Karpas-422 (cell line): ENCODE data around the gene MEAK7. TPM values are rescaled to one million over a fixed set of nuclear protein-coding genes. Genes with fewer than 3 reads are reported as not detected.

Source experiments
- DNase-seq: peaks from one replicate; pipeline ENCODE4 v3.0.0-alpha.2; 2015
- H2AFZ ChIP-seq: fragments of 200-600 bp; sonication (generic); 2 replicates; pipeline ENCODE4 v1.6.1; 2014; ENCODE audit warnings: antibody characterized with exemption, low read length, mixed read lengths
- H3K27ac ChIP-seq: fragments of 200-600 bp; sonication (generic); 2 replicates; pipeline ENCODE4 v1.5.1; 2014; ENCODE audit warnings: mild to moderate bottlenecking, low read length, moderate library complexity
- H3K27me3 ChIP-seq: fragments of 200-600 bp; sonication (generic); 2 replicates; pipeline ENCODE4 v1.6.1; 2014; ENCODE audit warnings: low read length, mixed read lengths
- H3K36me3 ChIP-seq: fragments of 200-600 bp; sonication (generic); 2 replicates; pipeline ENCODE4 v1.6.1; 2014; ENCODE audit warnings: low read length, mixed read lengths; ENCODE audit not compliant: insufficient read depth
- H3K4me1 ChIP-seq: fragments of 200-600 bp; sonication (generic); 2 replicates; pipeline ENCODE4 v1.6.1; 2014; ENCODE audit warnings: mild to moderate bottlenecking, low read length, mixed read lengths
- H3K4me2 ChIP-seq: fragments of 200-600 bp; sonication (generic); 2 replicates; pipeline ENCODE4 v1.6.1; 2014; ENCODE audit warnings: low read length, low read depth, mild to moderate bottlenecking; ENCODE audit not compliant: poor library complexity, severe bottlenecking
- H3K4me3 ChIP-seq: fragments of 200-600 bp; sonication (generic); 2 replicates; pipeline ENCODE4 v1.5.1; 2014; ENCODE audit warnings: mild to moderate bottlenecking, antibody characterized with exemption, low read length, mixed read lengths
- H3K79me2 ChIP-seq: fragments of 200-600 bp; sonication (generic); 2 replicates; pipeline ENCODE4 v1.6.1; 2014; ENCODE audit warnings: mild to moderate bottlenecking, low read length, mixed read lengths
- H3K9ac ChIP-seq: fragments of 200-600 bp; sonication (generic); 2 replicates; pipeline ENCODE4 v1.6.0; 2014; ENCODE audit warnings: low read length
- H3K9me2 ChIP-seq: fragments of 200-600 bp; sonication (generic), shearing (Covaris generic); replicated peaks from 2 replicates; pipeline ENCODE4 v1.6.0; 2014; ENCODE audit warnings: mild to moderate bottlenecking, low read length, moderate library complexity; ENCODE audit not compliant: insufficient read depth
- H3K9me3 ChIP-seq: fragments of 300-700, 200-600 bp; sonication (generic); 2 replicates; pipeline ENCODE4 v1.6.1; 2014; ENCODE audit warnings: low read length, mixed read lengths
- H4K20me1 ChIP-seq: fragments of 200-600 bp; sonication (generic); 2 replicates; pipeline ENCODE4 v1.6.1; 2014; ENCODE audit warnings: mild to moderate bottlenecking, antibody characterized with exemption, low read length, low read depth; ENCODE audit not compliant: insufficient read depth
- total RNA-seq: library from RNA; depleted of rRNA; stranded (reverse); fragments of >200 nt; shearing (Covaris generic); gene quantifications from 2 replicates; pipeline ENCODE4 v1.2.3, GENCODE V29; 2014; ENCODE audit warnings: low replicate concordance

MEAK7 gene
- total RNA-seq, 1 experiment from 2014 or later, result 10.7 TPM

DNA sequence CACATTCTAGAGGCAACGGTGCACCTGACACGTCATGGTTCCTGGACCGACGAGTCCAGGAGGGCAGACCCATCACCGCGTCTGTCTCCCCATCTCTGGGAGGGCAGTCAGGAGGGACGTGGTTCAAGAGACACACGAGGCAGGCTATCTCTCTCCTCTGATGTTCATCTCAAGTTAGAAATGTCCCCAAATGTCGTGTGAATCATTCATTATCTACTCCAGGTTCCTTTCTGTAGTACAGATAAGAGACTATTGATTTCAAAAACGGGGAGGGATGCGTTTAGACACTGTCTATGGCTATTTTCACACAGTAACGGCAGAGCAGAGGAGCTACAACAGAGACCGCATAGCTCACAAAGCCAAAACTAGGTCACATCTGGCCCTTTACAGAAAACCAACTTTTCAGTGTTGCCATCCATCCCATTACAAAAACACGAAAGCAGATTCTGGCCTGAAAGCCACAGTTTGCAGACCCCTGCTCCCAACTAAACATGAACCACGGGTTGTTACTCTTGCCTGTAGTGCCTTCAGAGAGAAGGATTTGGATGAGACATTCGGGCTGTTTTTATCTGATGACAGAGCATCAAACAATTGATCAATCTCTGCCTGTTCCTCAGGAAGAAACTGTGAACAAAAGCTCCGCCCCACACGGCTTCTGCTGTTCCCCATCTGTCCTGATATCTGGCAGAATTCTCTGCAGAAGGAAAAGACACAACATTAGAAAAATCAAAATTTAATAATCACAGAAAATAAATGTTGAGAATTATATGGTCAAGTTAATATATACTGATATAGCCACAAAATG lies 6.8 kb downstream of the MEAK7 start:
- no peaks in the 10 kb centered on the region for H3K27me3 ChIP-seq
- H3K9ac ChIP-seq, result no peak overlapping the region
- H3K9me2 ChIP-seq, result no peaks in the 10 kb centered on the region
- no peak overlapping the region for H3K27ac ChIP-seq
- H3K79me2 ChIP-seq, result no peaks in the 10 kb centered on the region
- H3K9me3 ChIP-seq, result no peaks in the 10 kb centered on the region
- no peaks in the 10 kb centered on the region for H3K4me1 ChIP-seq
- H2AFZ ChIP-seq, result no peak overlapping the region
- H3K4me2 ChIP-seq, result no peak overlapping the region
- no peak overlapping the region for H3K4me3 ChIP-seq
- peaks cover 16% of the 10 kb centered on the region; the same call in 1 of the 2 replicates for H3K36me3 ChIP-seq
- no peak for DNase-seq
- H4K20me1 ChIP-seq, result no peaks in the 10 kb centered on the region

DNA sequence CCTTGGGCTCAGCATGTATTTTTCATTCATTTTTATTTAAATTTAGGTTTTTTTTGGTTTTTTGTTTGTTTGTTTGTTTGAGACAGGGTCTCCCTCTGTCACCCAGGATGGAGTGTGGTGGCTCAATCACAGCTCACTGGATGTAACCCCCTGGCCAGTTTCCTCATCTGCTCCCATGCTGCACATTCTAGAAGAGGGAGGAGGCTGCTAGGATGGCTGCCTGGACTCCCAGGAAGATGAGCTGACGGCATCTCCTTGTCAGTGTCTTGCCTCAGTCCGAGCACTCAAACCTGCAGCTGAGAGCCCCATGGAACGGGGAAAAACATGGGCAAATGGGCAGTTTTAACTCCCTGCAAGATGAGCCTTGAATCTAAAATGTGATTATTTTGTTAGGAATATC lies 7.5 kb downstream of the MEAK7 start:
- Histone ChIP-seq H4K20me1 (no peaks in the 10 kb centered on the region), H3K9me3 (no peaks in the 10 kb centered on the region), H3K4me2 (no peak overlapping the region), H3K27me3 (no peaks in the 10 kb centered on the region), H3K9ac (no peak overlapping the region), H3K36me3 (peaks cover 16% of the 10 kb centered on the region; the same call in 1 of the 2 replicates), H3K4me3 (no peak overlapping the region), H3K27ac (no peak overlapping the region), H3K79me2 (no peaks in the 10 kb centered on the region), H3K4me1 (no peaks in the 10 kb centered on the region), H2AFZ (no peak overlapping the region), H3K9me2 (no peaks in the 10 kb centered on the region)
- no peak for DNase-seq

DNA sequence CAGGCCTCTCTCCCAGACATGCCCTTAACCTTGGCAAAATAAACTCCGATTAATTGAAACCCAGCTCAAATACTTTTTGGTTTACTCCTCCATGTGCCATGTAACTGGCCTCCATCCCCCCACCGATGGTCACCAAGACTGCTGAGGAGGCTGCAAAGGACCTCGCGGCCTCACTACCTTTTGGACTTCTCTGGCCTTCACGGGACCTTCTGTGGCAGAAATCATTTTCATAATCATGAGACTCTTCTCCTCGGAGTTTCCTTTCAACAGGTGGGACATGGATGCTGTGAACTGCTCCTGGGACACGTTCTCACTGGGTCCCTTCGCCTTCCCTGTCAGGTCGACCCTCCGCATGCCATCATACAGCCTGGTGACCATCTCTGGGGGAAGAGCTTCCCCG lies 9.0 kb downstream of the MEAK7 start:
- Histone ChIP-seq H3K36me3 (peaks cover 16% of the 10 kb centered on the region; the same call in 1 of the 2 replicates), H2AFZ (no peak overlapping the region; the same call in 1 of the 2 replicates), H4K20me1 (no peaks in the 10 kb centered on the region), H3K79me2 (no peaks in the 10 kb centered on the region), H3K9me2 (no peaks in the 10 kb centered on the region), H3K9ac (no peak overlapping the region), H3K27ac (no peak overlapping the region), H3K4me3 (no peak overlapping the region), H3K4me2 (no peak overlapping the region), H3K4me1 (no peaks in the 10 kb centered on the region), H3K27me3 (no peaks in the 10 kb centered on the region), H3K9me3 (no peaks in the 10 kb centered on the region)
- DNase-seq, result no peak

DNA sequence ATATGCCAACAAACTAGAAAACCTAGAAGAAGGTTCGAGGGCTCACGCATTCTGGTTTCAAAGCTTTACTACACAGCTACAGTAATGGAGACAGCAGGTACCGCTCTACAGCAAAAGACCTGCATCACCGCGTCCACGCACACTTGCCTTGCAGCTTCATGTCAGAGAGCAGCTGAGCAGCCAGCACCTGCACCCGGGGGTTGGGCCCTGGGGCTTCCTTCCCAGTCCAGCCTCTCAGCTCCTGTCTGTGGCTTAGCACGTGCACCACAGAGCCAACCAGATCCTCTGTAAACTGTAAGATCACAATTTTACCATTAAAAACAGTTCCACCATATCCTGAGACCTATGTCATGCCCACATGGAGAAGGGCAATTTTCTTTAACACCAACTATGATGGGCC lies 15.3 kb downstream of the MEAK7 start:
- Histone ChIP-seq H2AFZ (no peak overlapping the region), H3K4me1 (no peaks in the 10 kb centered on the region), H3K9me2 (no peaks in the 10 kb centered on the region), H3K36me3 (peaks cover 13% of the 10 kb centered on the region; the same call in 1 of the 2 replicates), H3K9ac (no peak overlapping the region), H3K79me2 (no peaks in the 10 kb centered on the region), H3K27ac (no peak overlapping the region), H3K27me3 (no peaks in the 10 kb centered on the region), H3K4me3 (no peak overlapping the region), H3K9me3 (no peaks in the 10 kb centered on the region), H4K20me1 (no peaks in the 10 kb centered on the region), H3K4me2 (no peak overlapping the region)
- DNase-seq, result no peak

DNA sequence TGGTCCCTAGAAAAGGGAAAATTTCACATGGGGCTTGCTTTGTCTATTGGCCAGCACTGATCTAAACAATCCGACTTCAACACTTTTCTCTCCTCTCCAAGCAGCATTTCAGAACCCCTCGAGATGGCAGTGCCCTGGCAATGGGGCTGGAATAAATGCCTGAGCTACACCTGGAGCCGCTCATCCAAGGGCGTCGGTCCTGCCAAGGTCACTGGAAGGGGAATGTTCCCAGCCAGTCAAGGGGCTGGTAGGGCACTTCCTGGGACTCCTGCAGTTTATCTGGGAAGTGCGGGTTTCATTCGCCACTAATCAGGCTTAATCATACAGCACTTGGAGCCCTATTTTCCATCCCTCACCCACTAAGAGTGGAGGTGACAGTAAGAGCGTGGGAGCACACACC lies 17.1 kb downstream of the MEAK7 start:
- no peaks in the 10 kb centered on the region for H3K36me3 ChIP-seq
- H3K4me3 ChIP-seq, result no peak overlapping the region
- no peak overlapping the region for H3K27ac ChIP-seq
- H4K20me1 ChIP-seq, result no peaks in the 10 kb centered on the region
- no peak for DNase-seq
- H3K79me2 ChIP-seq, result no peaks in the 10 kb centered on the region
- H2AFZ ChIP-seq, result no peak overlapping the region
- no peaks in the 10 kb centered on the region for H3K9me2 ChIP-seq
- H3K9ac ChIP-seq, result no peak overlapping the region
- H3K27me3 ChIP-seq, result no peaks in the 10 kb centered on the region
- H3K4me2 ChIP-seq, result no peak overlapping the region
- no peaks in the 10 kb centered on the region for H3K4me1 ChIP-seq
- no peaks in the 10 kb centered on the region for H3K9me3 ChIP-seq

DNA sequence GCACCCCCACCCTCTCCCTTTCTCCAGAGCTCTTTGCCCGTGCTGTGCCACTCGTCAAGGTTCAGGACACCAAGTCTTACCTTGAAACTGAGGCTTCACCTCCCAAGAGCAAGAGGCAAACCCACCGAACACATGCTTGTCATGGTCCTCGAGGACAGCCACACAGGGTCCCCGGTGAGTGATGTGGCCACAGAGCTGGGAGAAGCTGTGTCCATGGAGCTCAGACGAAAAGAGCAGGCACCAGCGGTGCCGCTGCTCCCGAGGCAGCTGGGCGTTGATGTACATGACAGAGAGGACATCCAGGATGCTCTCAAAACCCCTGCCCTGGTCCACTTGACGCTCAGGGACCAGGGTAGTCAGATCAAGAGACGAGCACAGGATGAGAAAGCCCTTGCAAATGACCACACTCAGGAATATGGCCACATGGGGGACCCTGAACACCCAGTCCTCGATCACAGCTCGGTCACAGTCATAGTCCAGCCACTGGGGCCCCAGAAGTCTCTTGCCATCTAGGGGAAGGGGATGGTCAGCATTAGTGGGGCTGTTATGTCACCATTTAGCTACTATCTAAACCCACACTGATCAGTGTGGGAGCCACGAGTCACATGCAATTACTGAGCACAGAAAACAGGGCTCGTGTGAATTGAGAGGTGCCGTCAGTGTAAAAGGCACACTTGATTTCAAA lies 17.8 kb downstream of the MEAK7 start:
- Histone ChIP-seq H3K4me2 (no peak overlapping the region), H3K9ac (no peak overlapping the region), H3K9me3 (no peaks in the 10 kb centered on the region), H3K4me1 (no peaks in the 10 kb centered on the region), H3K4me3 (no peak overlapping the region), H3K9me2 (no peaks in the 10 kb centered on the region), H3K27me3 (no peaks in the 10 kb centered on the region), H3K27ac (no peak overlapping the region), H2AFZ (no peak overlapping the region), H4K20me1 (no peaks in the 10 kb centered on the region), H3K36me3 (no peaks in the 10 kb centered on the region), H3K79me2 (no peaks in the 10 kb centered on the region)
- no peak for DNase-seq

DNA sequence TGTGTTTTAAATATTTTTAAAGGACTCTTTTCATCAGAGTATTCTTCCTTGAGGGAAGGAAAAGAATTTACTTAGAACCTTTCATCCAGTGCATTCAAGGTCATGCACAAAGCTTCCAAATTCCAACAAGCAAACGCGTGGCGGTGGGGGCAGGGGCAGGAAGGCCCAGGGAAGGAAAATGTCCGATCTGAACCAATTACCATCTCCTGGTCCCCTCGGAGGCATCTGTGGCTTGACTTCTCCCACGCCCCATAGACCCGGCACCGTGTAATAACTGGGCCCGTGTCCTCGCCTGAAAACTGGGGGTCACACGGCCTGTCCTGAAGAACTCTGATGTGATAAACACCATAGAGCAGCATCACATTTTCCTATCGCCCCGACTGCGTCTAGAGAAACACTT lies 18.3 kb downstream of the MEAK7 start:
- no peak for DNase-seq
- no peak overlapping the region for H3K9ac ChIP-seq
- H3K36me3 ChIP-seq, result no peaks in the 10 kb centered on the region
- no peaks in the 10 kb centered on the region for H3K4me1 ChIP-seq
- H2AFZ ChIP-seq, result no peak overlapping the region
- H4K20me1 ChIP-seq, result no peaks in the 10 kb centered on the region
- no peak overlapping the region for H3K4me2 ChIP-seq
- H3K27ac ChIP-seq, result no peak overlapping the region
- no peak overlapping the region for H3K4me3 ChIP-seq
- no peaks in the 10 kb centered on the region for H3K9me3 ChIP-seq
- no peaks in the 10 kb centered on the region for H3K9me2 ChIP-seq
- H3K27me3 ChIP-seq, result no peaks in the 10 kb centered on the region
- no peaks in the 10 kb centered on the region for H3K79me2 ChIP-seq

DNA sequence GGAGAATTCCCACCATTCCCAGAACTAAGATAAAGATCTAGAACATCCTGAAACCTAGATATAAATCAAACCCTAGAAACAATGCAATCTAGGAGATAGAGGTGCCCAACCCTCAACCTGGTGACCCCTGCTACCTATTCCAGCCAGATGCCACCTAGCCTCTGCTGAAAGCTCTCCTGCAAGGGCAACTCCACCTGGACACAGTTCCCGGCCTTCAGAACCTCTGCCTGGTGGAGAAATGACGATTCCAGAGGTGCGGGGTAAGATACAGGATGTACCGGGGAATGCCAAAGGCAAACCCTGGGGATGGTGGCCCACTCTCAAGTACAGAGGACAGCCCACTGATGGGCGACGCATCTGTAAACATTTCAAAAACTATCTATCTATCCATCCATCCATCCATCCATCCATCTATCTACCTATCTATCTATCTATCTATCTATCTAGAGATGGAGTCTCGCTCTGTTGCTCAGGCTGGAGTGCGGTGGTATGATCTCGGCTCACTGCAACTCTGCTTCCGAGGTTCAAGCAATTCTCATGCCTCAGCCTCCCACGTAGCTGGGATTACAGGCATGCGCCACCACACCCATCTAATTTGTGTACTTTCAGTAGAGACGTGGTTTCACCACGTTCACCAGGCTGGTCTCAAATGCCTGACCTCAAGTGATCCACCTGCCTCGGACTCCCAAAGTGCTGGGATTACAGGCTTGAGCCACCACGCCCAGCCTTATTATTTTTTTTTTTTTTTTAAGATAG lies 19.0 kb downstream of the MEAK7 start:
- no peak for DNase-seq
- Histone ChIP-seq H3K4me3 (no peak overlapping the region), H3K27me3 (no peaks in the 10 kb centered on the region), H2AFZ (no peak overlapping the region), H4K20me1 (no peaks in the 10 kb centered on the region), H3K27ac (no peak overlapping the region), H3K4me1 (no peaks in the 10 kb centered on the region), H3K4me2 (no peak overlapping the region), H3K36me3 (no peaks in the 10 kb centered on the region), H3K9ac (no peak overlapping the region), H3K79me2 (no peaks in the 10 kb centered on the region), H3K9me3 (no peaks in the 10 kb centered on the region), H3K9me2 (no peaks in the 10 kb centered on the region)
